ENCODE results near the gene SERGEF.

GRCh38 chr11:17827006-17827405, 185.8 kb downstream of the SERGEF start:
- TF ChIP-seq CTCF (IDR thresholded peaks at IDR 0.05; ENCODE audit: low read depth, low read length, missing input control) = no peak
- TF ChIP-seq TAF1 (conservative IDR thresholded peaks at IDR 0.05) = no peak
- TF ChIP-seq SP1 (IDR thresholded peaks at IDR 0.05) = no peak
- TF ChIP-seq MAX (IDR thresholded peaks at IDR 0.05) = no peak
